ENCODE data around the gene CROT.
A peak's percentile ranks its signal among the peaks of the same experiment; 100 is the strongest.

Gene CROT

GRCh38 chr7:87342231-87342630 is 3.2 kb upstream of the CROT start:
- FAIRE-seq = no peak

- FAIRE-seq = no peak
These were observed 1.0 kb upstream of the CROT start for GRCh38 chr7:87344446-87344845.

- FAIRE-seq = no peak
These were observed 503 bp downstream of the CROT start for GRCh38 chr7:87345962-87346371.

GRCh38 chr7:87347207-87347606 is 1.7 kb downstream of the CROT start:
- FAIRE-seq = no peak

- FAIRE-seq = no peak
These were observed 2.2 kb downstream of the CROT start for GRCh38 chr7:87347664-87348063.

GRCh38 chr7:87354749-87355148 is 9.3 kb downstream of the CROT start:
- FAIRE-seq = no peak

- no peak for FAIRE-seq
These were observed 11.0 kb downstream of the CROT start for GRCh38 chr7:87356448-87356847.

- no peak for FAIRE-seq
These were observed 13.9 kb downstream of the CROT start for GRCh38 chr7:87359366-87359765.

GRCh38 chr7:87361320-87361719 is 15.9 kb downstream of the CROT start:
- FAIRE-seq = no peak

- FAIRE-seq = no peak
These were observed 17.9 kb downstream of the CROT start for GRCh38 chr7:87363342-87363741.

GRCh38 chr7:87364246-87364645 is 18.8 kb downstream of the CROT start:
- no peak for FAIRE-seq

GRCh38 chr7:87369216-87369615 is 23.8 kb downstream of the CROT start:
- no peak for FAIRE-seq

- FAIRE-seq = no peak
These were observed 25.3 kb downstream of the CROT start for GRCh38 chr7:87370660-87371180.

GRCh38 chr7:87375662-87376435 is 30.4 kb downstream of the CROT start:
- peak; percentile 62 for FAIRE-seq

- FAIRE-seq = no peak
These were observed 35.4 kb downstream of the CROT start for GRCh38 chr7:87380905-87381304.

GRCh38 chr7:87391020-87391701 is 45.7 kb downstream of the CROT start:
- FAIRE-seq = no peak

- no peak for FAIRE-seq
These were observed 50.1 kb downstream of the CROT start for GRCh38 chr7:87395442-87396020.

- FAIRE-seq = no peak
These were observed 53.0 kb downstream of the CROT start for GRCh38 chr7:87398446-87398845.

GRCh38 chr7:87404674-87405073 is 59.2 kb downstream of the CROT start:
- no peak for FAIRE-seq

- FAIRE-seq = no peak
These were observed 65.7 kb downstream of the CROT start for GRCh38 chr7:87411186-87411585.

- FAIRE-seq = no peak
These were observed 67.6 kb downstream of the CROT start for GRCh38 chr7:87413029-87413428.

GRCh38 chr7:87413951-87414793 is 68.7 kb downstream of the CROT start:
- FAIRE-seq = no peak

- no peak for FAIRE-seq
These were observed 69.3 kb downstream of the CROT start for GRCh38 chr7:87414794-87415188.
